H7 (cell line): Measurements from ENCODE around the gene ERBB4. TPM values are rescaled to one million over a fixed set of nuclear protein-coding genes. Genes with fewer than 3 reads are reported as not detected.

Experiments used
- DNase-seq: peaks from one replicate; pipeline ENCODE4 v3.0.0; 2012
- H3K27me3 ChIP-seq: 2 replicates; pipeline ENCODE4 v1.6.0; 2011; ENCODE audit warnings: mild to moderate bottlenecking, low read length; ENCODE audit not compliant: control insufficient read depth, insufficient read depth
- H3K36me3 ChIP-seq: replicated peaks from 2 replicates; pipeline ENCODE4 v1.5.1; 2011; ENCODE audit warnings: low read length; ENCODE audit not compliant: control insufficient read depth, insufficient read depth
- H3K4me3 ChIP-seq: 2 replicates; pipeline ENCODE4 v1.5.1; 2011; ENCODE audit warnings: low read depth, mild to moderate bottlenecking, control low read depth, low read length, moderate library complexity; ENCODE audit not compliant: insufficient read depth
- total RNA-seq: library from RNA; depleted of rRNA; stranded (reverse); fragments of >200 nt; shearing (Covaris generic); gene quantifications from 2 replicates; pipeline ENCODE4 v1.2.3, GENCODE V29; 2014

ERBB4 gene
- total RNA-seq, 1 experiment from 2014 or later: 5.7 TPM

GRCh38 chr2:212428681-212429478 is 109.7 kb downstream of the ERBB4 start:
- no peak overlapping the region for H3K4me3 ChIP-seq
- no peaks in the 10 kb centered on the region for H3K27me3 ChIP-seq
- DNase-seq: peak; percentile 3
- H3K36me3 ChIP-seq: no peaks in the 10 kb centered on the region

DNA sequence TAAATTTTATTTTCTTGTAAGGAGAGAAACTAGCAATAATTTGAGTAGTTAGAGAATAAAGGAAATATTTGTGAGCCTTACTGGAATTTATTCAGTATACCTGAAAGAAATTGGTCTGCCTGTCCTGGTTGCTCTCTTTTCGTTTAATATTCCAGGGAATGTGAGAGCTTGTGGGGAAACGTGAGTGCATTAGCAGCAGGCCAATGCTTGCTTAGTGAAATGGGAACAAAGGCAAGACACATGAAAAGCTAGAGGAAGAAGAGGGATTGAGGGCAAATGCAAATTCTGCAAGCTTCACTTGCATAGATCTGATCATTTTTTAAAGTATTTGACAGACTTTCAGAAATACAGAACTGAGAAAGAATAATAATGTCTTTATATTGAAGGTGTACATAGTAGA is 111.0 kb downstream of the ERBB4 start:
- no peak for DNase-seq
- H3K27me3 ChIP-seq: no peaks in the 10 kb centered on the region
- no peaks in the 10 kb centered on the region for H3K36me3 ChIP-seq
- no peak overlapping the region for H3K4me3 ChIP-seq

DNA sequence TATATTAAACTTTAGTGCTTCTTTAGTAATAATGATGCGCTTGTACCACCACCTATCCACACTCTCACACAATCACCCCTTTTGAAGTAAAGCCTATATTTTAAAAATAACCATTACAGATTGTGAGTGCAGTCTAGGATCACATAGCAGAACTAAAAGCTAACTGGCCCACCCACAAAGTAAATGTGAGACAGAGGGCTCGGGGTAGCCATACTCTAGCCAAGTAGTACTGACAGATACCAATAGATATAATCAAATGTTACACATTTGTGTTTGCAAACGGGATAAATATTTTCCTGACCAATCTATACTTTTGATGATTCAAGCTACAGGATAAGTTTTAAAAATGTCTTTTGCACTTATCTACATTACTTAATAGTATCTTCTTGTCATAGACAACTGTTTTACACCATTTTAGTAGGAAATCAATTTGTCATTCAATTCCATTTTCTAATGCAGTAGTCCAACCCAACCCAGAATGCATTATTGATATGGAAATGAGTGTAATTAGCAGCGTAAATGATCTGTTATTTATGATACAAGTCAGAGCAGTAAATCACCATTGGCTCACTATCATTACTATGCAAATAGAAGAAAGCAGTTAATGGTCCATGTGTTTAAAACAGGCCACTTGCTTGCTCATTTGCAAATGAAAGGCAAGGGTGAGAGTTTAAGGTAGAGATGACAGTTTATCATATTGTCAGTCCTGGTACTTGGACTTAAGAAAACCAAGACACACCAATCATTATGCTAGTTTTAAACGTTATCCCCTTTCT is 111.8 kb downstream of the ERBB4 start:
- Histone ChIP-seq H3K27me3 (no peaks in the 10 kb centered on the region), H3K36me3 (no peaks in the 10 kb centered on the region), H3K4me3 (no peak overlapping the region)
- no peak for DNase-seq

DNA sequence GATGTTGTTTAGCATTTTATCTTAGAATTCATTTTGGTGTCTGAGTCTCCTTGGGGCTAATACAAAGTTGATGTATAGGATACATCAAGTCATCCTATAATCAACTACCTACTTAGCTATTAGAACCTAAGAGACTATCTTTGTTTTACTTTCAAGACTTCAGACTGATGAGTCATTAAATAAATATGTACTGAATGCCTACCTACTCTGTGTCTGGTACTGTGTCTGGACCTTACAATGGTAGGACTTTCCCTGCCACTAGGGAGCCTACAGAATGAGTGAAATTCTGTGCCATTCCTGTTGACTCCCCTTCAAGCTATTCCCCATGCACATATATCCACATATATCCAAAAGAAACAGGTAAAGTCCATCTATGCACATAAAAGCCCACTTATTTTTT is 114.5 kb downstream of the ERBB4 start:
- H3K27me3 ChIP-seq: no peaks in the 10 kb centered on the region
- no peaks in the 10 kb centered on the region for H3K36me3 ChIP-seq
- no peak for DNase-seq
- H3K4me3 ChIP-seq: no peak overlapping the region

GRCh38 chr2:212423089-212423488 is 115.5 kb downstream of the ERBB4 start:
- Histone ChIP-seq H3K36me3 (no peaks in the 10 kb centered on the region), H3K4me3 (no peak overlapping the region), H3K27me3 (no peaks in the 10 kb centered on the region)
- no peak for DNase-seq

- no peak for DNase-seq
- no peak overlapping the region for H3K4me3 ChIP-seq
- no peaks in the 10 kb centered on the region for H3K36me3 ChIP-seq
- H3K27me3 ChIP-seq: no peaks in the 10 kb centered on the region
Measured at GRCh38 chr2:212421556-212422334, 116.9 kb downstream of the ERBB4 start.

- H3K36me3 ChIP-seq: no peaks in the 10 kb centered on the region
- no peak for DNase-seq
Measured at GRCh38 chr2:212416086-212416485, 122.5 kb downstream of the ERBB4 start.

DNA sequence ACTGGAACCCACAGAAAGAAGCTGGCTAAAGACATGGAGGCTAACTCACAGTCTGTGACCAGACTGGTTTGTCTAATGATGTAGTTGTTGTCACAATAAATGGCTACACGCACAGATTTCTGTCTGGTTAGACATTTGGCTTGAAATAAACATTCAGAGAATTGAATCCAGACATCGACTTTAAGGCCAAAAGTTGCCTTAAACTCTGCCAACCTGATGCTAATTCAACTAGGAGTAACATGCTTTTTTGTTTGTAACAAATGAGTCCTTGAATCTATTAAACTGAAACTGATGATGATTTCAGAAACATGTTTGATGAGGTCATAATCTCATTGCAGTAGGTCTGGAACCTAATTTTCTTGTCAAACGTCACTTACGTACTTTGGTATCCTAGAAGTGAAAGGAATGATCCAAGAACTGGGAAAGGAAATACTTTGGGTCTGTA is 123.8 kb downstream of the ERBB4 start:
- no peak for DNase-seq
- Histone ChIP-seq H3K36me3 (no peaks in the 10 kb centered on the region), H3K27me3 (no peaks in the 10 kb centered on the region), H3K4me3 (no peak overlapping the region)

More at GRCh38 chr2:212416086-212416485, 122.5 kb downstream of the ERBB4 start:
- Histone ChIP-seq H3K4me3 (no peak overlapping the region), H3K27me3 (no peaks in the 10 kb centered on the region)

DNA sequence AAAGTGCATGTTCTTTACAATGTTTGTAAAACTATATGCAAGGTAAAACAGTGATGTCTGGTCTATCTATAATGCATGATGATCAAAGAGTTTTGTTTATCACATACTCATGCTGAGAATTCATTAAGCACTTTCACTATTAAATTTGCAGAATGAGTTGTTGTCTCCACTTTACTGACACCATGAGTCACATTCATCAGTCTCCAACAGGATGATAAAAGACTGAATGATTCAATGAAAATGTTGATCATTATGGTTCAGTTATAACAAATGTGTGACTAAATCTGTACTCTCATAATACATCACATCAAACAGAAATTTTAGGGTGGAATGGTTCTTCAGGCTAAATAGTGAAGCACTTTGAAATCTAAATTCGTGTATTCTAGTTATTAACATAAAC is 129.0 kb downstream of the ERBB4 start:
- Histone ChIP-seq H3K4me3 (no peak overlapping the region), H3K36me3 (no peaks in the 10 kb centered on the region), H3K27me3 (no peaks in the 10 kb centered on the region)
- no peak for DNase-seq

DNA sequence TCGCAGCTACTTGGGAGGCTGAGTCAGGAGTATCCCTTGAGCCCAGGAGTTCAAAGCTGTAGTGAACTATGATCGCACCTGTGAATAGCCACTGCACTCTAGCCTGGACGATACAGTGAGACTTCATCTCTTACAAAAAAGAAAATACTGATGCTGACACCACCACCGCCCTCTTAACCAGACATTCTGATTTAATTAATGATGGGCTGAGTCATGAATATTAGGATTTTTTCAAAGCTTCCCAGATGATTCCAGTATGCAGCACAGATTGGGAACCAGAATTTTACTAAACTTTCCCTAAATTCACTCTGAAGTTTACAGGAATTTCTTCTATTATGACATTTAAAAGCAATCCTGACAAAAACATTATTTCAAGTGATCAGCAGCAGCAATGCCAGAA is 130.1 kb downstream of the ERBB4 start:
- DNase-seq: no peak

DNA sequence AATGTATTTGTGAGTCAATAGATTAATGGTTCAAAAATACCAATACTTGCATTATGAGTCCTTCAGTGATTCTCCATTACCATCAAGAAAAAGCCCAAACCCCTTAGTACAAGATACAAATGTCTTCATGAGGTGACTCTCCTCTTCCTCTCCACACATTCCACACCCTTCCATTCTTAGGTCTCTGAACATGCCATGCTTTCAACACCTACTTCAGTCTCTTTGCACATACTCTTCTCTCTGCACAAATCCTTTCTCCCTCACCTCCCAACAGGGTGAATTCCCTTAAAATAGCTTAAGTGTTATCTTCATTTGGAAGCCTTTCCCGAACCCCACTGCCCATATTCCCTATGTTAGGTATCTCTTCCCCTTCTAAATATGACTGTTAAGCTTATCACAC is 131.9 kb downstream of the ERBB4 start:
- no peak overlapping the region for H3K4me3 ChIP-seq
- H3K36me3 ChIP-seq: no peaks in the 10 kb centered on the region
- no peak for DNase-seq
- no peaks in the 10 kb centered on the region for H3K27me3 ChIP-seq

More for the DNA sequence above, 130.1 kb downstream of the ERBB4 start:
- H3K4me3 ChIP-seq: no peak overlapping the region
- H3K27me3 ChIP-seq: no peaks in the 10 kb centered on the region
- H3K36me3 ChIP-seq: no peaks in the 10 kb centered on the region

GRCh38 chr2:212402316-212402715 is 136.3 kb downstream of the ERBB4 start:
- H3K4me3 ChIP-seq: no peak overlapping the region
- DNase-seq: no peak
- H3K27me3 ChIP-seq: no peaks in the 10 kb centered on the region
- no peaks in the 10 kb centered on the region for H3K36me3 ChIP-seq

DNA sequence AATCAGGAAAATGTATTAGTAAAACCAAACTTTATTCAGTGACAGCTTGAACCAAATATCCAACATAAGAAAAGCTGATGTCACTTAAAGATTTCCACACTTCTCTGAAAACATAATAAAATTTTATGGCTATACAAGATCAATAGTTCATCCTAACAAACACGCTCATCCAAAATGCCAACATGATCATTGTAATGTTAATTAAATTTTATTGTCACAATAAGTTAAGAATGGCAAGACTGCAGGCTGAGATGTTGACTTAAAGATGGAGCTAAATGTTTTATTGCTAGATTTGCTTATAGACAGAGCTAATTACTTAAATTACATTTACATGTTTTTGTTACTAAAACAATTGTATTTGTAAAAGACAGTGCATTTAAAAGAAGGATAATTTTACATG is 140.3 kb downstream of the ERBB4 start:
- H3K36me3 ChIP-seq: no peaks in the 10 kb centered on the region
- no peaks in the 10 kb centered on the region for H3K27me3 ChIP-seq
- H3K4me3 ChIP-seq: no peak overlapping the region
- no peak for DNase-seq

- H3K36me3 ChIP-seq: no peaks in the 10 kb centered on the region
- H3K27me3 ChIP-seq: no peaks in the 10 kb centered on the region
- H3K4me3 ChIP-seq: no peak overlapping the region
- no peak for DNase-seq
Measured at GRCh38 chr2:212392544-212392943, 146.1 kb downstream of the ERBB4 start.
